Breast epithelium (tissue), 3 donors: ENCODE data around the gene SPTB.

Source experiments
- POLR2A ChIP-seq: fragments of 450-650 bp; IDR thresholded peaks from one replicate; pipeline ENCODE4 v1.6.1; 2016; ENCODE audit warnings: antibody characterized with exemption, mild to moderate bottlenecking, moderate library complexity
- TF ChIP-seq, protein P1 (sequence below), 3 donors: fragments of 450-650 bp; IDR thresholded peaks; one replicate each; pipeline ENCODE4 v1.5.1; 2016 to 2017; ENCODE audit warnings: antibody characterized with exemption in 3 of 3, mild to moderate bottlenecking in 3 of 3, moderate library complexity in 3 of 3

DNA sequence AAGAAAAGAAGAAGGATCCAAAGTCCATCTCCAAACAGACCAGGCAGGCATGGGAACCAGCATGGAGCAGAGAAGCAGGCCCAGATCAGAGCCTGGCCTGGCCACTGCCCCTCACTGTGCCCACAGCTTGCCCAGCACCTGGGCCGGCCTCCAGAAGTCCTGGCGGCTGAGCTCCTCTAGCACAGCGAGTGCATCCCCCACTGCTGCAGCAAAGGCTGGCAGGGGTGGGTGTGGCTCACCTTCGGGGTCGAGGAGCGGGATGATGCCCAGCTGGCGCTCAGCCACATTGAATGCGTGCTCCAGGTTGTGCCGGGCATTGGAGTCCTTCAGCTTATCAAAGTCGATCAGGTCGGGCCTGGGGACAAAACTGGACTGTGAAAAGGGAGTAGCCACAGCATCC, 78.7 kb downstream of the SPTB start:
- TF ChIP-seq, protein P1, sequence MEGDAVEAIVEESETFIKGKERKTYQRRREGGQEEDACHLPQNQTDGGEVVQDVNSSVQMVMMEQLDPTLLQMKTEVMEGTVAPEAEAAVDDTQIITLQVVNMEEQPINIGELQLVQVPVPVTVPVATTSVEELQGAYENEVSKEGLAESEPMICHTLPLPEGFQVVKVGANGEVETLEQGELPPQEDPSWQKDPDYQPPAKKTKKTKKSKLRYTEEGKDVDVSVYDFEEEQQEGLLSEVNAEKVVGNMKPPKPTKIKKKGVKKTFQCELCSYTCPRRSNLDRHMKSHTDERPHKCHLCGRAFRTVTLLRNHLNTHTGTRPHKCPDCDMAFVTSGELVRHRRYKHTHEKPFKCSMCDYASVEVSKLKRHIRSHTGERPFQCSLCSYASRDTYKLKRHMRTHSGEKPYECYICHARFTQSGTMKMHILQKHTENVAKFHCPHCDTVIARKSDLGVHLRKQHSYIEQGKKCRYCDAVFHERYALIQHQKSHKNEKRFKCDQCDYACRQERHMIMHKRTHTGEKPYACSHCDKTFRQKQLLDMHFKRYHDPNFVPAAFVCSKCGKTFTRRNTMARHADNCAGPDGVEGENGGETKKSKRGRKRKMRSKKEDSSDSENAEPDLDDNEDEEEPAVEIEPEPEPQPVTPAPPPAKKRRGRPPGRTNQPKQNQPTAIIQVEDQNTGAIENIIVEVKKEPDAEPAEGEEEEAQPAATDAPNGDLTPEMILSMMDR (IDR thresholded peaks at IDR 0.05): no peak
- no peak for TF ChIP-seq POLR2A
